ENCODE results near the gene GNAT1.

Gene GNAT1

DNA sequence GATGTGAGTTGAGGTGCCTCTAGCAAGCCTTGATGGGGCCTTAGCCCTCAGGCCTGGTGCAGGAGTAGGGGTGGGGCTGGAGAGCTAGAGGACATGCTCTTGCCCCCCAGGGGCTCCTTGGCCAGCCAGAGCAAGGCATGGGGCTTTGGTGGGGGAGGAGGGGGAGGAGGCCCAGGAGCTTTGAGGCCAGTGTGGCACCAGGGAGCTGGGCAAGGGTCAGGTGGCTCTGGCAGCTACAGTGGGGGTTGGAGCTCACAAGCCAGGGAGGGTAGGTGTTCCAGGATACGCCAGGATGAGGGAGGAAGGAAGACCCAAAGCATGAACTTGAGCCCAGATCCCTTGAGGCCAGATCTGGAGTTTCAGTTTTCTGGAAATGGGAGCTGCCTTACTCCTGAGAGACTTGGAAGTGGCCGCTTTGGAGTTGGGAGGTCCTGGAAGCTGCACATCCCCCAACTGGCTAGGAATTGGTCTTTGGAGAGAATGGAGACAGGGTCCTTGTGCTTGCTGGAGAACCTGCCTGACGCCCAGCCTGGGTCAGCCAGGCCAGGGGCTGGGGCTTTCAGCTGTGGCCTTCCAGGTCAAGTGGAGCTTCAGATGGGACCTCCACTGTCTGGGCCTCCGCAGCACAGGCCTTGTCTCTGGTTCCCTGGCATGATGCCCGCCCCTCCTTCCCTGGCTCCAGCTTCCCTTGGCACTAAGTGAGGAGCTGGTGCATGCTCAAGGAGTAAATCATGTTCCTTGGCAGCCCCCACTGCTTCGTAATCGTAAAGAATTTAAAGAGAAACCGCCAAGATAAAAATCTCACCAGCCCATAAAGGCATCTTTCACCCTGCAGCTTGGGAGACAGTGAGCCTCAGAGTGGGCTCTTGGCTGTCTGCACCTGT lies 27.6 kb upstream of the GNAT1 start:
- DNase-seq (ENCODE audit: low spot score): peak; percentile 94

DNA sequence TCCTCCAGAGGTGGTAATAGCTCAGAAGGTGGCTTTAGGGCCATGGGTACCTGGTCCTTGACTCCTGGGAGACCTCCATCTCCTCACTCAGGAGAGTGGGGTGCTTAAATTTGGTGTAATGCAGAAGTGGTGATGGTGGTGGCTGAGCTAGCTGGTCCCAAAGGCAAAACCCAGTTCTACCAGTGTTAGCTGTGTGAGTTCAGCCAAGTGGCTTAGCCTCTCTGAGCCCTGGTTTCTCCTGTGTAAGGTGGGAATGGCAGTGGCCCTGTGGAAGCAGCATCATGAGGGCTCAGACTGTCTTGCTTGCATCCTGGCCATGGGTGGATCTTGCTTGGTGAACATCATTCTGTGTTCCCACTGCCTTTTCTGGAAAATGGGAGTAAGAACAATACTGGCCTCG lies 26.9 kb upstream of the GNAT1 start:
- no peak for DNase-seq (ENCODE audit: low spot score)

DNA sequence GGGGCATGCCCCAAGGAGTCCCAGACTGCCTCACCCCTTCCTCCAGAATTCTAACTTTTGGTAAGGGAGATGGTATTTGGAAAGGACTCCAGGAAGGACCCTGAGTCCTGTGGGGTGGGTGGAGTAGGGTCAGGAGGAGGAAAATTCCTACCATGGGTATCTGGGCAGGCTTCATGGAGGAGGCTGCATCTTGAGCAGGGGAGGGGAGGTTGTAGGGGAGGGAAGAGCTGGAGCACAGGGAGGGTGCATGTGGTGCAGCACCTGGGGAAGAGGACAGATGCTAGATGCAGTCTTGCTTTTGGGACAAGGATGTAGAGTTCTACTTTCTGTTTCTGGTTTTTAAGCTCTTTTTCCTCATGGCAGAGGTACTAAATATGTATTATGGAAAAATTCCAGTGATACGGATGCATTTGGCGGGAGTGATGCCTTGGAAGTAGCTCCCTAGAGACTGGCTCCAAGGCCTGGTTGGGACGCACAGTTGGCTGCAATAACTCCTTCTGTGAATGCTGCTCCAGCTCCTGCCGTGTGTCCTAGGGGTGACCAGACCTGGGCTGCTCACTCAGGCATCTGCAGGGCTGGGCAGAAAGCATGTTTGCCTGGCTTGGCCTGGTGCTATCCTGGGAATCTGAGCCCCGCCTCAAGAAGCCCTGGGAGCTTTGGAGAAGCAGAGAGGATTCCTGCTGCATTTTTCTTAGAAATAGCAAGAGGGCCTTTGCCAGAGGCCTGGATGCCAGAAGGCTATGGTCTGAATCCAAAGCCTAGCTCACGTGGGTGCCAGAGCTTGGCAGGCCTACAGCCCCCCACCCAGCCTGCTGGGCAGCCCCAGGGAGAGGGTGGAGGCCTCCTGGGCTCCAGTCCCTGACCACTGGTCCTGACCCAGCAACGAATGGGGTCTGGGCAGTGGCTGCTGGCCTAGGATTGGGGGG lies 26.2 kb upstream of the GNAT1 start:
- DNase-seq (ENCODE audit: low spot score): peak; percentile 67

DNA sequence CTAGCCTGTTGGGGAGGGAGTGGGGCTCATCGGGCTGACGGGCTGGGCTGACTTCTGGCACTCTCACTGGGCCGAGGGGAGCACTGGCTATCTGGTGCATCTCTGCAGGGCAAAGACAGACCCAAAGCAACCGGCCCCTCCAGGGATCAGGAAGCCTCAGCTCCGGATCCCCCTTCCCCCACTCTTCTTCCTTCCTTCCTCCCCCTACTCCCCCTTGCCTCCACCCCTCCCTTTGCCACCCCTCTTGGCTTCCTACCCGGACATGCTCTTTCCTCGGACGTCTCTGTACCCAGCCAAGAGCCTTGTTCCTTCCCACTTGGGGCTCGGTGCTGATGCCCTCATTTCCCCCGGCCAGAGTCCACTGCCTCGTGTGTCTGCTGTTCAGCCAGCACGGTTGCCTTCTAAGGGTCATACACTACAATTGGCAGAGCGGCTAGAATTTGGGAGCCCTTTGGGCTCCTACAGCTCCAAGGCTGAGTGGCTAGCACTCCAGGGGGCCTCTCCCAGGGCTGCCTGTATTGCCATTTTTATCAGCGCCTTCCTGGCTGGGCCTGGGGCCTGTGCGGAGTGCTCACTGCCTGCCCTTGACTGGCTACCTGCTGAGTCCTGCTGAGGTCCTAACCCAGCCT lies 25.4 kb upstream of the GNAT1 start:
- no peak for DNase-seq (ENCODE audit: low spot score)

DNA sequence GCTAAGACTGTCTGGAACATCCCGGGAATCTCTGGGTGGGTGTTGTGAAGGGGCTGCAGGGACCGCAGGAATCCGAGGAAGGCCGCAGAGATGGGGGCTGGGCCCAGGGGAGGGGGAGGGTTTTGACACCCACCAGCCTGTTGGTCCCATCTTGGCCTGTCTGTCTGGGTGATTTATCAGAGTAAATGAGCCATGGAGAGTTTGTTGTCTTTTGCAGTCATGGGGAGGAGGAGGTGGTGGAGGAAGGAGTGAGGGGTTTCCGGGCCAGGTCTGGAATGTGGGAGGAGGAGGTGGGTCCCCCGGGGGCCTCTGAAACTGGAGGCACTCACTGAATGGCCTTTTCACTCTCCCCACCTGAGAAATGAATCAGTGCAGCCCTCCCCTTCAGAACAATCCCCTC lies 24.8 kb upstream of the GNAT1 start:
- DNase-seq (ENCODE audit: low spot score): no peak

DNA sequence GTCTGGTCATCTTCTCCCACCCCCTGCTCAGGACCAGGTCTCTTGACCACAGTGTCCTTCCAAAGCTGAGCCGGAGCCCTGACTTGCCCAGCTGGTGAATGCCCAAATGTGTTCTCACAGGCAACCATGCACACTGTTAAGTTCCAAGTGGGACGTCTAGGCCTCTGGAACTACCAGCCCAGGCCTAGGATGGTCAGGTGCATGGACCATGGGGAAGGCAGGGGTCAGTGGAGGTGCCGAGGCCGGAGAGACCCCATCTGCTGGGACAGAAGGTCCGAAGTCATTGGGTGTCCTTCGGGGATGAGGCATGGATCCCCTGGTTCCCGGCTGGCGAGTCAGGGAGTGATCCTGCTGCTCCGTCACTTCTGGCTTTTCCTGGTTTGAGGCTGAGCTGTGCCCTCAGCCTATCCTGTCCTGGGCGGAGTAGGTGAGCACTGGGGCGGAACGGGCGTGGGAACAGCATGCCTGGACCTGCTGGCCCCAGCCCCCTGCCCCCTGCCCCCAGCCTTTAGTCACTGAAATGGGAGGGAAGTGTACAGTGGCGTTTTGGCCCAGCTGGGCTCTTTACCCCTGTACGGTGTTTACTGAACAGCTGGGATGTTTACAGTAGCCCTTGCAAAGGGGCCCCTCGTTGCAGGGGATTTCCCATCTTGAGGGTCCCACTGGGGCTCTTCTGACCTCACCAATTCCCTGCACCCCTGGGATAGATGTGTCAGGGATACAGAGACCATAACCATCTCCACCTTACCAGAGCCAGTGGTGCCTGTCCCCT lies 24.2 kb upstream of the GNAT1 start:
- no peak for DNase-seq (ENCODE audit: low spot score)

DNA sequence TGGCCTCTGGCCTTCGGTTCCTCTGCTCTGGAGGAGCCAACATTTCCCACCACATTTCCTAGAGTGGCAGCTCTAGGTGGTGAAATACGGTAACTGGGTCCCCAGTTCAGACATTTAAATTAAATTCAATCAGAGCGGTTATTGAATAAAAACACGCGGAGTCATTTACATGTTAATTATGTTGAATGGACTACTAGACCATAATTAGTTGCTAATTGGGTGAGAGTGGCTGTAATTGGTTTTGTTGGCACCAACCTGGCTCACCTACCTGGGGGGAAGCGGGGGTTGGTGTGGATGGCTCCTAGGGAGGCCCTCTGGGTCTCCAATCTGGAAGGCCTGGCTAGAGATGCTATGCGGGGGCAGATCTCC lies 23.6 kb upstream of the GNAT1 start:
- no peak for DNase-seq (ENCODE audit: low spot score)

DNA sequence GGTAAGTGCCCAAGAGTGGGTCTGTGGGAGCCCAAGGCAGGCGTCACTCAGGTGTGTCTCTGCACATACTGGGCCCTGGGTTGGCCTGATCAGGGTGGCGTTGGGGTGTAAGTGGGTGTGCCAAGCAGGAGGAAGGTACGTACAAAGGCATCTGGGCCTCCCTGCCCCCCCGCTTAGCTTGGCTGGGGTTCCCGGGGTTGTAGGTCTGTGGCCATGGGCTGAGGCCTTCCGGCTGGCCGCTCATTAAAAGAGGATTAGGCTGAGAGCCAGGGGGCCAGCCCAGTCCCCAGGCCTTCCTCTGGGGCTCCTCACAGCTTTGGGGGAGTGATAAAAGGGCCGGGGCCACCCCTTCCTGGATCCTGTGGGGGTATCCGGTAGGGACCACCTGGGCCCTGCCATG lies 23.0 kb upstream of the GNAT1 start:
- DNase-seq (ENCODE audit: low spot score): no peak

DNA sequence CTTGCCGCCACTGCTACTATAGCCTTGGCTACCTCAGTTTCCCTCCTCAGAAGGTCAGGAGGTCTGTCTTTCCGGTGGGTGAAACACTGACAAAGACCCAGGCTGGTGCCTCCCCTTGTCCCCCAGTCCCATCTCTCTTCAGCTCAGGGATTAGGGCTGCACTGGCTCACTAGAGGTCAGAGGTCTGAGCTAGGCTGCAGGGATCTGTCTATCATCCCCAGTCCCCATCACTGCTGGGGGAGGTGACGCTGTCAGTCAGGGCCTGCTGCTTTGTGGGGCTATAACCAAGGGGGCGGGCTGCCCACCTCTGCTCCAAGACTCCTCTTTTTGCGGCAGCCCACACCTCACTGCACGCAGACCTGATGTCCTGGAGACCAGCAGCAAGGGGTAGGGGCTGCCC lies 22.6 kb upstream of the GNAT1 start:
- no peak for DNase-seq (ENCODE audit: low spot score)

DNA sequence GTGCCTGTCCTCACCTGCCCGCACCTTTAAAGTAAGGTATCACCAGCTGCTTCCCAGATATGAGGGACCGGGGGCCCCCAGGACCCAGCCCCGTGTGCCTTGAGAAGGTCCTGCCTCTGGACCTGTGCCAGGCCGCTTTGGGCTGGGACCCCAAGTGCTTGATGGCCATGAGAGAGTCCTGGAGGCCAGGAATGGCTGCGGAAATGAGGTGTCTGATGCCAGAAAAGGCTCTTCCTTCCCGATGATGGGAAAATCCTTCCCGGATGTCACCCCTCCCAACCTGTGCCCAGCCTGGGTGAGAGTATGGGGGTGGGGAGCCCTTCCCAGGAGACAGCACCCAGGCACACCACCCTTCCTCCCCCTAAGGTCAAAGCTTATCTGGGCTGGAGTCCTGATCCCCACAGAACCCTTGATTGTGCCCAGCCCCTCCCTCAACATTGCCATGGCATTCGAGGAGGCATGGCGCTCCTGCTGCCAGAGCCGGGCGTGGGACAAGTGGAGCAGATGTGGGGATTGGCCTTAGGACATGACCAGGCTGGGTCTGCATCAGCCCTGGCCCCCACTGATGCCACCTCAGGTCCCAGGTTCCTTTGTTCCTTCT lies 22.1 kb upstream of the GNAT1 start:
- no peak for DNase-seq (ENCODE audit: low spot score)

DNA sequence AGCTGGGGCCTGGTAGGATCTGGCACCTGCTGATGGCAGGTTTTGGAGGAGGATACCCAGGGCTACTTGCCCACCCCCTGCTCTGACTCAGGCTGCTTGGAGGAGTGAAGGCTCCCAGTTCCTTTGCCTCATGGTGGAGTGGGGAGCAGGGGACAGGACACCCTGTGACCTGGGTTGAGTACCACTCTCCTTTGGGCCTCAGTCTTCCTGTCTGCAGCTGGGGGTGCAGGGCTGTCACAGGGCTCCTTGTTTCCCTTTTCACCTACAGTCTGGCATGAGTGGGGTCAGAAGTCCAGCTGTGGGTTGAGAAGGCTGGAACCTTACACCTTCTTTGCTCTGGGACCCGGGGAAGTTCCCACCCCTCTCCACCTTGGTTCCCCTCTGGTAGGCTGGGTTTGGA lies 21.6 kb upstream of the GNAT1 start:
- DNase-seq (ENCODE audit: low spot score): no peak

DNA sequence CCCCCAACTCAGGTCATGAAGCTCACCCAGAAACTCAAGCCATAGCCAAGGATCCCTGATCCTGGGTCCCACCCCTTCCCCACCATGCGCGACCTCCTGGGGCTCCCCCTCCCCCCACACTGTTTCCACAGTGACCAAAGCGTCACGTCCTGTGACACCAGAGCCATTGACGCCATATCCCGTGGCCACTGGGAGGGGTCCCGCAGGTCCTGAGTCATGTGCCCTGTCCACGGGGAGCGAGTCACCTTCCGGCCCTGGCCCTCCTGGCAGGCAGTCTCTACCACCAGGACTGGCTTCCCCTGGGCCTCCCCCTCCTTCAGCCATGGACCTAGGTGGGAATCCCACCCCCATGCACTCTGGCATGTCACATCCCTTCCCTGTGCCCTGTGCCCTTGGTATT lies 20.7 kb upstream of the GNAT1 start:
- DNase-seq (ENCODE audit: low spot score): peak; percentile 47

DNA sequence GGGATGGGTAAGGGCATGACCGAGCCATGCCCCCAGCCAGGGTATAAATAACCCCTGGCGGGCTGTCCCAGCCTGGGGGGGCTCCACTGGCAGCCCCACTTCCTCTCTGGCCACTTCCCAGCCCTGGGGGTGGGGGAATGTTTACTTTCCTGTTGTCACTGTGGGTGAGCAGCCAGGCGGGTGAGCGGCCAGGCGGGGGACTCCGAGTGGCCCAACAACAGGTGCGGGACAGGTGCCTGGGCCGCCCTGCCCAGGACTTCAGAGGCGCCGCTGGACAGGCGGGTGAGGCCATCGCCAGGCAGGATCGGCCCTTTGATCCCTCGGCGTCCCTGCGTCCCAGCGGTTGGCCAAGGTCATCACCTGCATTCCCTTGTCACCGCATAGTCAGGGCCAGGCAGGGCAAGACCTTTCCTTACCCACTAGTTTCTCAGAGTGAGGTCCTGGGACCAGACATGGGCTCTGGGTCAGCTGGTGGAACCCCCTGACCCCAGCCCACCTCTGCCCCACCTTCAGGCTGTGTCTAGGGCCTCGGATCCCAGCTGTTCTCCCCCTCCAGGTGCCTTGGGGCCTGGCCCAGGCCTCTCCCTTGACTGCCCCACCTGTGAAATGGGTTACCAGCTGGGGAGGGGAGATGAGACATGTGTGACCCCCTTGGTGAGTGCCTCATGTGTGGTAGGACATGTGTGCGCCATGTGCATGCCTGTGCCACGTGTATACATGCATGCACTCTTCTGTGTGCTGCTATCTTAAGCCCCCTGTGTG lies 19.7 kb upstream of the GNAT1 start:
- no peak for DNase-seq (ENCODE audit: low spot score)

DNA sequence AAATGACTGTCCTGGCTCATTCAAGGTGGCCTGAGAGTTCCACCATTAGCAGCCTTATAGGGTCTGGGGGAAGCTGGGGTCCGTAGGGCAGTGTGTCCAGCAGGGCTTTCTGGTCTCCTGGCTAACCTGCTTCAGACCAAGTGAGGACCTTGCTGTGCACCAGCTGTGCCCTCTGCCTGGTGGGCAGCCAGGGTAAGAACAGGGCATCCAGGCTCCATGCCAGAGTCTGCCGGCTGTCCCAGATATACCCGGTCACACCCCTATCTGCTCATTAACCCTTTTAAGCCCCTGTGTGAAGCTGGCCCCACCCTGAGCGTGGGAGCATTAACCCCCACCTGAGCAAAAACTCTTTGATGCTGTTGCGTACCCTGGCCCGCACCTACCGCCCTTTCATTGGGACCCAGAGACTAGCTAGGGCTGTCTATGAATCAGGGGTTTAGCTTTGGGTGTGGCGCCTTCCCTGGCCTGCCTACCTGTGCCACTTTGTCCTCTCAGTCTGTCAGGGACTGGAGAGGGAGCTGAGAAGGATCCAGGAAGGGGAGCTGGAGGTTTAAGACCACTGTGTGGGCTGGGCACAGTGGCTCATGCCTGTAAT lies 18.7 kb upstream of the GNAT1 start:
- no peak for DNase-seq (ENCODE audit: low spot score)

DNA sequence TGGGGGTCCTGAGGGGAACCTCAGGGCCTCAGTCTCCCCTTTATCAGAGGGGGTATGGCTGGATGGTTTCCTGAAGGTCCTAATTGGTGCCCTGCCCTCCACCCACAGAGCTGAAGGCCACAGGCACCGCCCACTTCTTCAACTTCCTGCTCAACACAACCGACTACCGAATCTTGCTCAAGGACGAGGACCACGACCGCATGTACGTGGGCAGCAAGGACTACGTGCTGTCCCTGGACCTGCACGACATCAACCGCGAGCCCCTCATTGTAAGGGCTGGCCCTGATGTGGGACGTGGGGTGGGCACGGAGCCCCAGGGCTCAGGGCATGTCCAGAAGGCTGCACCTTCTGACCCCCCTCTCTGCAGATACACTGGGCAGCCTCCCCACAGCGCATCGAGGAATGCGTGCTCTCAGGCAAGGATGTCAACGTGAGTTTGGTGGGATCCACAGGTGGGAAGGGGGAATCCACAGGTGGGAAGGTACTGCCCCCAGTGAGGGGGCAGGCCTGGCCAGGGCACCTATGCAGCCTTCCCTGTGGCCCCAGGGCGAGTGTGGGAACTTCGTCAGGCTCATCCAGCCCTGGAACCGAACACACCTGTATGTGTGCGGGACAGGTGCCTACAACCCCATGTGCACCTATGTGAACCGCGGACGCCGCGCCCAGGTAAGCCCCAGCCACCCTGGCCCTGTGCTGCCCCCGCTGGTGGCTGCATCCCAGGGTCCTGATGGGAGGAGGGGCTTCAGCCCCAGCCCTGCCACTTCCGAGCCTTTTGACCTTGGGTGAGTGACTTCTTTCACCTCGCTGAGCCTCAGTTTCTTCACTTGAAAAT lies 17.5 kb upstream of the GNAT1 start:
- no peak for DNase-seq (ENCODE audit: low spot score)

DNA sequence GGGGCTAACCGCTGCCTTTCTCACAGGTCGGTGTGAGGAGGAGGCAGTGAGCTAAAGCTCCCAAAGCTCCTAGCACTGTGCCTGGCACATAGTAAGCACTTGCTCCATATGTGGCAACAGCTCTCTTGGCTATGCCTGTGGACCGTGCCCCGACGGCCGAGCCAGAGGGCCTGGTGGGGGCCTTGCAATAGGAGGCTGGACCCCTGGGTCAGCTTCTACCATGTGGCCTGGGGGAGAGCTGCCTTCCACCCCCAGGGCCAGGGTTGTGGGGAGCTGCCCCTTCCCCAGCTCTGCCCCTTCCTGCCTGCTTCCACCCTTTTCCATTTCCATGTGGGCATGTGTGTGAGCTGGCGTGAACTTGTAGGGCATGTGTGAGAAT lies 16.9 kb upstream of the GNAT1 start:
- no peak for DNase-seq (ENCODE audit: low spot score)

DNA sequence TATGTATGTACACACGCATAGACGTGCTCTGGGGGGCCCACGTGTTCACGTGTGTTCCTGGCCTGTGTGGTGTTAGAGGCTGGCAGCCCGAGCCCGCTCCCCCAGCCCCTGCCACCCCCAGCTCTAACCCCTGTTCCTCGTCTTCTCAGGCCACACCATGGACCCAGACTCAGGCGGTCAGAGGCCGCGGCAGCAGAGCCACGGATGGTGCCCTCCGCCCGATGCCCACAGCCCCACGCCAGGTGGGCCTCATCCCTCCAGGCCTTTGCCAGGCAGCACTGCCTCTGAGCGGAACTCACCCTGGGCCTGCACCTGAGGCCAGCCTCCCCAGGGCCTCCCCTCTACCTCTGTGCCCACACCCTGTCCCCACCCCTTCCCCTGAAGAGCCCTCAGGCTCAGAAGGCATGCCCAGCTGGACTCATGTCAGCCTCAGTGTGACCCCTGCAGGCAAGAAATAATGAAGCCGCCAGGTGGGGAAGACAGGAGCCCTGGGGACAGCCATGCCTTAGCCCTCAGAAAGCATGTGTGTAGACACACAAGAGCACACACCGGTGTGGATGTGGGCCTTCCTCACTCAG lies 16.4 kb upstream of the GNAT1 start:
- no peak for DNase-seq (ENCODE audit: low spot score)

DNA sequence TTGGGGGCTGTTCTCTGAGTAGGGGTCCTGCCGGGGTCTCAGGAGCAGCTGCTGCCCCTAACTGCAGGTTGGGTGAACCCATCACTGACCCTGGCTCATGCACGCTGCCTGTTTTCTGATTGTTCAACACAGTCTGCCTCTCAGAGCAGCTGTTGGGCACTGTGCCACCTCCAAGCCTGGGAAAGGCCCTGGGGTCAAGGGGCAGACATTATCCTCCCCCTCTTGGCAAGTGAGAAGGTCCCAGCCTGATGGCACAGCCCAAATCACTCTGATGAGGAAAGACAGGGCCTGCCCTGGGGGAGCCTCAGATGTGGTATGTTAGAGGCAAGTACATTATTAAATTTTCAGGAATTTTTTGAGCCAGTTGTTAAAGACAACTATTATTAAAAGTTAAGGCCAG lies 14.1 kb upstream of the GNAT1 start:
- no peak for DNase-seq (ENCODE audit: low spot score)

DNA sequence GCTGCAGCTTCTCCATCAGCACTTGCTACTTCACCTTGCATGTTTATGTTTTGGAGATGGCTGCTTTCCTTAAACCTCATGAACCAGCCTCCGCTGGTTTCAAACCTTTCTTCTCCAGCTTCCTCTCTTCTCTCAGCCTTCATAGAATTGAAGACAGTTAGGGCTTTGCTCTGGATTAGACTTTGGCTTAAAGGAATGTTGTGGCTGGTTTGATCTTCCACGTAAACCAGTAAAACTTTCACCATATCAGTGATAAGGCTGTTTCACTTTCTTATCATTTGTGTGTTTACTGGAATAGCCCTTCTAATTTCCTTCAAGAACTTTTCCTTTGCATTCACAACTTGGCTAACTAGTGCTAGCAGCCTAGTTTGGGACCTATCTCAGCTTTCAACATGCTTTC lies 11.7 kb upstream of the GNAT1 start:
- DNase-seq (ENCODE audit: low spot score): no peak
